Stimulated activated CD8-positive, alpha-beta memory T cell treated with anti-CD3 and anti-CD28 coated beads, Interleukin-4, amount 100 ng/mL, for 4 hours (primary cell): Measurements from ENCODE around the gene ZFP28.

Source experiments
- DNase-seq, 2 donors: peaks; one replicate each; pipeline ENCODE4 v3.0.0-alpha.2; 2020; ENCODE audit warnings: low read depth in 2 of 2, low spot score in 1 of 2

Gene ZFP28

DNA sequence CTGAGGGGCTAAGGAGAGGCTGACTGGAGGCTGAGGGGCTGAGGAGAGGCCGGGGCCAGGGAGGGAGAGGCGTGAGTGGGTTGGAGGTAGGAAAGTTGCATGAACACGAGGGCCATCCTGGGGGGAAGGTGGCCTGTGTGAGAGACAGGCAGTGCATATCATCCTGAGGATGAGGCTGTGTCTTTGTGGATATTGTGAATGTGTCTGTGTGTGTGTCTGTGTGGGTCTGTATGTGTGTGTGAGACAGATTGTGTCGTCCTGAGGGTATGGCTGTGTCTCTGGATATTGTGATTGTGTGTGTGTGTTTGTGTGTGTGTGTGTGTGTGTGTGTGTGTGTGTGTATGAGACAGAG is 56.8 kb downstream of the ZFP28 start:
- DNase-seq = no peak

DNA sequence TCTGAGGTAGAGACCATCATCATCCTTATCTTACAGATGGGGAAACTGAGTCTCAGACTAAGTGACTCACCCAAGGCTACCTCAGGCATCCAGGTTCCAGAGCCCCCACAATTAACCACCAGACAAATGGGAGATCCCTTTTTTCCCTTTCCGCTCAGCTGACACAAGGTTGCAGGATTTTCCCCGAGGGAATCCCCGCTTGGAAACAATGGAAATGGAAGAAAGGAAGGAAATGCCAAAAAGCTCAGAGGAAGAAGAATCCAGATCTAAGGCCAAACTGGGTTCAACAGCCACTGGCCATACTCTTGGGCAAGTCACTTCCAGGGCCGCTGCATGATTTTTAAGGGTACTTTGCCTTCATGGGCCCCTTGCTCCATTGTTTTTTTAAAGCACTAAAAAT is 57.9 kb downstream of the ZFP28 start:
- DNase-seq = no peak

DNA sequence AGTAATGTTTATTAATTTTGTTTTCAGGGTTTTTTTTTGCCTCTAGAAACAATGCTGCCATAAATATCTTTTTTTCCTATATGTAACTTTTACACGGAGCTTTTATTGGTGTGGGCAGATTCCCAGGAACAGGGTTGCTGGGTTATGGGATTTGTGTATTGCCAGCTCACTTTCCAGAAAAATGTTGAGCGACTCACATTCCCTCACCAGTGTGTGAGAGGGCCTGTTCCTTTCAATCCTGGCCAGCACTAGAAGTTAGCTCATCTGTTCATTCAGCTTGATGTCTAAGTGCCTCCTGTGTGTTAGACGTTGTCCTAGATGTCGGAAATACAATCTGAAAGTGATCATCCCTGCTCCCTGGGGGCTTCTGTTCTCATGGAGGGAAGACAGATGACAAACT is 58.9 kb downstream of the ZFP28 start:
- no peak for DNase-seq

DNA sequence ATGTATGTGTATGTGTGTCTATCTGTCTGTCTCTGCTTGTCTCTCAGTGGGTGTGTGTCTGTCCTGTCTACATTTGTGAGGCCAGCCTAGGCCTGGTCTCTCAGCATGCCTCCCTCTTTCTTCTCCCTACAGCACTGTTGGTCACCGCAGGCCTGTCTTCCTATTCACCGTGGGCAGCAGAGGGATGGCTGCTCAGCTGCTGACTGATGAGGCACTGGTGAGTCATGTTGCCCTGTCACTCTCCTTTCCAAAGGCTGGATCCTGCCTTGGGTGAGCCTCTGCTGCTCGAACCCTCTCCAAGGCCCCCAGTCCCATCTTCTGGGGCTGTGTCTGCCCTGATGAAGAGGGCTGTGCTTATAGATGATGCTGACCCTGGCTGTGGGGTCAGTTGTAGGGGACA is 62.6 kb downstream of the ZFP28 start:
- DNase-seq = no peak

DNA sequence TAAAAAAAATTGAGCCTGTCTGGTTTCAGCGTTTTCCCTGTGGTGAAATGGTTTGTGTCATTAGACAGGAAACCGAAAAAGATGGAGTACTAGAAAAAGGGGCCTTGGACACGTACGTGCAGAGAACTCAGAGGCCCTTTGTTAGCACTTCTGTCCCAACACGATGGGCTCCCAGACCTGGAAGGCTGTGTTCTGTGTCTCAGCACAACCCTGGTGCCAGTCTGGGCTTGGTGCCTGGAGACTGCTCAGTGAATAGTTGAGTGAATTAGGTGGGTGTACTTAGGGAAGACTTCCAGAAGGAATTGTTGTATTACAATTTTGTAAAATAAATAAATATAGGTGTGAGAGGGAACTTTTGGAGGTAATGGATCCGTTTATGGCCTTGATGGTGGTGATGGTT is 65.1 kb downstream of the ZFP28 start:
- no peak for DNase-seq
